ENCODE measurements around the gene TMEM125.

TMEM125 gene

GRCh38 chr1:43296207-43296606 is 26.4 kb downstream of the TMEM125 start:
- ChIA-PET POLR2A (no interaction called here), CTCF (interaction anchor here (1.0 to 1.2 kb wide), 2 partner anchors 33 to 58 kb away, joined by 3 to 4 read pairs; no protein-coding TSS in a partner anchor)
- TF ChIP-seq, protein P1, sequence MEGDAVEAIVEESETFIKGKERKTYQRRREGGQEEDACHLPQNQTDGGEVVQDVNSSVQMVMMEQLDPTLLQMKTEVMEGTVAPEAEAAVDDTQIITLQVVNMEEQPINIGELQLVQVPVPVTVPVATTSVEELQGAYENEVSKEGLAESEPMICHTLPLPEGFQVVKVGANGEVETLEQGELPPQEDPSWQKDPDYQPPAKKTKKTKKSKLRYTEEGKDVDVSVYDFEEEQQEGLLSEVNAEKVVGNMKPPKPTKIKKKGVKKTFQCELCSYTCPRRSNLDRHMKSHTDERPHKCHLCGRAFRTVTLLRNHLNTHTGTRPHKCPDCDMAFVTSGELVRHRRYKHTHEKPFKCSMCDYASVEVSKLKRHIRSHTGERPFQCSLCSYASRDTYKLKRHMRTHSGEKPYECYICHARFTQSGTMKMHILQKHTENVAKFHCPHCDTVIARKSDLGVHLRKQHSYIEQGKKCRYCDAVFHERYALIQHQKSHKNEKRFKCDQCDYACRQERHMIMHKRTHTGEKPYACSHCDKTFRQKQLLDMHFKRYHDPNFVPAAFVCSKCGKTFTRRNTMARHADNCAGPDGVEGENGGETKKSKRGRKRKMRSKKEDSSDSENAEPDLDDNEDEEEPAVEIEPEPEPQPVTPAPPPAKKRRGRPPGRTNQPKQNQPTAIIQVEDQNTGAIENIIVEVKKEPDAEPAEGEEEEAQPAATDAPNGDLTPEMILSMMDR (IDR thresholded peaks at IDR 0.05; ENCODE audit: control extremely low read depth, extremely low read depth, low read depth, missing control alignments), result no peak
- DNase-seq (ENCODE audit: extremely low spot score), result no peak

- TF ChIP-seq, protein P1 (IDR thresholded peaks at IDR 0.05; ENCODE audit: control extremely low read depth, extremely low read depth, low read depth, missing control alignments), result no peak
- no peak for DNase-seq (ENCODE audit: extremely low spot score)
- POLR2A ChIA-PET, result no interaction called here
- CTCF ChIA-PET, result no interaction called here
Measured at GRCh38 chr1:43298055-43298454, 28.3 kb downstream of the TMEM125 start.

DNA sequence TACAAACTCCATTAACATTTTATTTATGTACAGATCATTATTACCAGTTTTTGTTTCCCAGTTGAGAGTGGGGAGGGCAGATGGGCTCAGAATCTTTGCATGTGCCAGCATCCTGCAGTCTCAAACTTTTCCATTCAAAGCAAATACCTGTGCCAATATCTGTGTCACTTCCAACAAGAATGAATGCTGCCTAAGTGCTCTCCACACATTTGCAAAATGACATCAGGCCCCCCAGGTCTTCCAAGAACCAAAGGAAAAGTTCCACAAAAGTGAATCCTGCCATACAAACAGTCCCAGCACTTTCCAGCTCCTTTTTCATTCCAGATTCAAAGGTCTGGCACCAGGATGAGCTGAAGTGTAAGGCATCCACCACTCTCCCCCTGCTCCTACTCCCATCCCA is 29.3 kb downstream of the TMEM125 start:
- ChIA-PET POLR2A (no interaction called here), CTCF (no interaction called here)
- TF ChIP-seq, protein P1 (IDR thresholded peaks at IDR 0.05; ENCODE audit: control extremely low read depth, extremely low read depth, low read depth, missing control alignments), result no peak
- no peak for DNase-seq (ENCODE audit: extremely low spot score)

- TF ChIP-seq, protein P1 (IDR thresholded peaks at IDR 0.05; ENCODE audit: control extremely low read depth, extremely low read depth, low read depth, missing control alignments), result no peak
- ChIA-PET POLR2A (no interaction called here), CTCF (no interaction called here)
- DNase-seq (ENCODE audit: extremely low spot score), result no peak
Measured at GRCh38 chr1:43300378-43301094, 30.8 kb downstream of the TMEM125 start, which contains the start of gene TIE1. Gene TIE1 (plus strand): TSS chr1:43300982. CDS start chr1:43301072, 90 bp downstream.

DNA sequence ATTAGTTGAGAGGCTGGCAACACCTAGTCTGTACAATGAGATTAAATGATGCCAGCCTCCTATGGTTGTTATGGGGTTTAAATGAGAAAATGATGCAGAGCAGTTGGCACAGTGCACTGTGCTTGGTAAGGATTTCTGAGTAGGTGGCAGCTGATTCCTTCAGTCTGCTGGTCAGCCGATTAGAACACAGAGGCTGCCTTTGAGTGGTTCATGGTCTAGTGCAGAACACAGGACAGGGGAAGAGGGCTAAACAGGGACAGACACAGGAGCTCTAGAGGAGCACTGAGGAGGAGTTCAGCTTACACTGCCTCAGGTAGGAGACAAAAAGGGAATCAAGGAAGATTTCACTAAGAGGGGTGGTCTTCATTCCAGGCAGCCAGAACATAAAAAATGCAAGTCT is 32.4 kb downstream of the TMEM125 start:
- POLR2A ChIA-PET, result no interaction called here
- CTCF ChIA-PET, result no interaction called here
- DNase-seq (ENCODE audit: extremely low spot score), result no peak
- TF ChIP-seq, protein P1 (IDR thresholded peaks at IDR 0.05; ENCODE audit: control extremely low read depth, extremely low read depth, low read depth, missing control alignments), result no peak

GRCh38 chr1:43302721-43303470 is 33.1 kb downstream of the TMEM125 start:
- CTCF ChIA-PET, result interaction anchor here (1.1 kb wide), 1 partner anchor 74 kb away, joined by 3 read pairs; no protein-coding TSS in a partner anchor
- POLR2A ChIA-PET, result no interaction called here
- TF ChIP-seq, protein P1 (IDR thresholded peaks at IDR 0.05; ENCODE audit: control extremely low read depth, extremely low read depth, low read depth, missing control alignments), result no peak
- no peak for DNase-seq (ENCODE audit: extremely low spot score)
